ENCODE data around the gene ERAL1. TPM values are rescaled to one million over a fixed set of nuclear protein-coding genes. Genes with fewer than 3 reads are reported as not detected.
A peak's percentile ranks its signal among the peaks of the same experiment; 100 is the strongest.

The ERAL1 gene
- total and polyA plus RNA-seq, 2 experiments from 2014 or later = 77.1 to 121 TPM

DNA sequence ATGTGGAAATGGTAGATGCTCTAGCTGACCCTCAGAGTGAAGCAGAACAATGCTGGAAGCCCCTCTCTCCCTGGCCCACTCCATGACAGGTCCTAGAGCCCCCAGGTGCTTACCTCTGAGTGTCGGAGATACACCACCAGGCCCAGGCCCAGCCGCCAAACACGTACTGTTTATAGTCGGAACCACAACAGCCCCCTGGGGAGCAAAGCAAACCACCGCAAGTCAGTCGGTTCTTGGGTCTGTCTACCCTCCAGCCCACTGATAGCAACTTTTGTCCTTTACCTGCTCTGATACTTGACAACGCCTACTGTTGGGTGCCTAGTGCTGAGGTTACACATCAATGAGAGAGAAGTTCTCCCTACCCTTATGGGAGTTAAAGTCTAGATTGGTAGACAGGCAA is 34.0 kb downstream of the ERAL1 start (continued):
- TF ChIP-seq, protein P1, sequence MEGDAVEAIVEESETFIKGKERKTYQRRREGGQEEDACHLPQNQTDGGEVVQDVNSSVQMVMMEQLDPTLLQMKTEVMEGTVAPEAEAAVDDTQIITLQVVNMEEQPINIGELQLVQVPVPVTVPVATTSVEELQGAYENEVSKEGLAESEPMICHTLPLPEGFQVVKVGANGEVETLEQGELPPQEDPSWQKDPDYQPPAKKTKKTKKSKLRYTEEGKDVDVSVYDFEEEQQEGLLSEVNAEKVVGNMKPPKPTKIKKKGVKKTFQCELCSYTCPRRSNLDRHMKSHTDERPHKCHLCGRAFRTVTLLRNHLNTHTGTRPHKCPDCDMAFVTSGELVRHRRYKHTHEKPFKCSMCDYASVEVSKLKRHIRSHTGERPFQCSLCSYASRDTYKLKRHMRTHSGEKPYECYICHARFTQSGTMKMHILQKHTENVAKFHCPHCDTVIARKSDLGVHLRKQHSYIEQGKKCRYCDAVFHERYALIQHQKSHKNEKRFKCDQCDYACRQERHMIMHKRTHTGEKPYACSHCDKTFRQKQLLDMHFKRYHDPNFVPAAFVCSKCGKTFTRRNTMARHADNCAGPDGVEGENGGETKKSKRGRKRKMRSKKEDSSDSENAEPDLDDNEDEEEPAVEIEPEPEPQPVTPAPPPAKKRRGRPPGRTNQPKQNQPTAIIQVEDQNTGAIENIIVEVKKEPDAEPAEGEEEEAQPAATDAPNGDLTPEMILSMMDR (conservative IDR thresholded peaks at IDR 0.05; ENCODE audit: low read depth in 2 of 2) = no peak
- TF ChIP-seq EZH2 (IDR thresholded peaks at IDR 0.05; ENCODE audit: low read depth, unreplicated experiment) (no peak), EZH2phosphoT487 (IDR thresholded peaks at IDR 0.05; ENCODE audit: unreplicated experiment) (no peak), POLR2AphosphoS5 (IDR thresholded peaks at IDR 0.05; ENCODE audit: low read depth) (no peak)

DNA sequence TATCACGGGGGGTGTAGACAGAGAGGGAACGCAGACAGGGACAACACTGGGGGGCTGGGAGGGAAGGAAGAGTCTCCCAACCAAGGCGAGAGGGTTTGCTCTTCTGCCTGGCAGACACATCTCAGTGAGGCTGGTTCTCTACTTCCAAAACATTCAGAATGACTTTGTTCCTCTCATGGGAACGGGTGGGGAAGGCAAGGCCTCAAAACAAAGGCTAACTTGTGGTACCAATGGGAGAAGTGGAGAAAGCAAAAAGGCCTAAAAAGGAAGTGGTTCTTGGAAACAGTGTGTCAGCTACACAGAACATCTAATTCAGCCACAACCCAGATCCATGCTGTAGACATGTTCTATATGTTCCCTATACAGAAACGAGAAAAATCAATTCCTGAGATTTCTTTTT is 35.2 kb downstream of the ERAL1 start:
- Histone ChIP-seq H3K27ac (ENCODE audit: low read depth) (0 out of 2 replicates have a peak overlapping the region, but pooled peaks have one; percentile 50), H3K4me2 (no peak overlapping the region), H3K9me2 (ENCODE audit: insufficient read depth) (no peaks in the 10 kb centered on the region), H3K27me3 (ENCODE audit: insufficient read depth) (no peaks in the 10 kb centered on the region), H4K20me1 (replicated peaks; ENCODE audit: insufficient read depth) (no peaks in the 10 kb centered on the region; the same call in 1 of the 2 replicates), H3K4me3 (no peak overlapping the region), H3K79me2 (replicated peaks; ENCODE audit: insufficient read depth) (peaks cover 15% of the 10 kb centered on the region), H3F3A (replicated peaks; ENCODE audit: low read depth) (0 out of 2 replicates have a peak, but pooled peaks cover 3% of the 10 kb centered on the region), H3K4me1 (ENCODE audit: insufficient read depth) (peaks cover 7% of the 10 kb centered on the region), H3K36me3 (ENCODE audit: insufficient read depth) (no peaks in the 10 kb centered on the region), H2AFZ (no peak overlapping the region)
- DNase-seq (ENCODE audit: low spot score) (no peak), ATAC-seq (no peak)
- Mint-ChIP-seq H3K27me3 (ENCODE audit: insufficient read depth, low read depth, poor library complexity) (peaks cover 18% of the 10 kb centered on the region), H3K9me3 (no peaks in the 10 kb centered on the region), H3K36me3 (ENCODE audit: low read depth) (peaks cover 33% of the 10 kb centered on the region), H3K4me3 (no peak overlapping the region), H3K4me1 (peaks cover 17% of the 10 kb centered on the region), H3K27ac (no peak overlapping the region)
- TF ChIP-seq, protein P2, sequence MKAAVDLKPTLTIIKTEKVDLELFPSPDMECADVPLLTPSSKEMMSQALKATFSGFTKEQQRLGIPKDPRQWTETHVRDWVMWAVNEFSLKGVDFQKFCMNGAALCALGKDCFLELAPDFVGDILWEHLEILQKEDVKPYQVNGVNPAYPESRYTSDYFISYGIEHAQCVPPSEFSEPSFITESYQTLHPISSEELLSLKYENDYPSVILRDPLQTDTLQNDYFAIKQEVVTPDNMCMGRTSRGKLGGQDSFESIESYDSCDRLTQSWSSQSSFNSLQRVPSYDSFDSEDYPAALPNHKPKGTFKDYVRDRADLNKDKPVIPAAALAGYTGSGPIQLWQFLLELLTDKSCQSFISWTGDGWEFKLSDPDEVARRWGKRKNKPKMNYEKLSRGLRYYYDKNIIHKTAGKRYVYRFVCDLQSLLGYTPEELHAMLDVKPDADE (IDR thresholded peaks at IDR 0.05) = no peak
- no peak for TF ChIP-seq EZH2phosphoT487 (IDR thresholded peaks at IDR 0.05; ENCODE audit: unreplicated experiment)
- no peak for TF ChIP-seq JUNB (IDR thresholded peaks at IDR 0.05; ENCODE audit: unreplicated experiment)

DNA sequence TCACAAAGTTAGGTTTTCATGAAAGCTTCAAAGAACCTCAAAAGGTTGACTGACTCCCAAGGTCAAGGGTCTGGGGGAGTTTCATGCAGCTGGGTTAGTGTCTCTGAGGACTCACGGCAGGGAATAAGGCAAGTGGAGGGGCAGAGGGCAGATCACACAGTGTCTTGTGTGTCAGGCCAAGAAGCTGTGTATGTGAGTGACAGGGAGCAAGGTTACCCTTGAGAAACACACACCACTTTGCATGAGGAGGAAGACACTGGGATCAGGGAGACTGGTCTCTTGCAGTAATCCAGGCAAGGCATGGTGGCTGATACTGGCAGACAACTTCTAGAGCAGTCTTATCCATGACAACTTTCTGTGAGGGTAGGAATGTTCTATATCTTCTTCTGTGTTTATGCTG is 36.4 kb downstream of the ERAL1 start:
- H3K27ac ChIP-seq (ENCODE audit: low read depth) = no peak overlapping the region
- H3K27ac Mint-ChIP-seq = no peak overlapping the region
- ATAC-seq = no peak
- no peaks in the 10 kb centered on the region for H3K36me3 ChIP-seq (ENCODE audit: insufficient read depth)
- H3K4me1 Mint-ChIP-seq = peaks cover 27% of the 10 kb centered on the region
- peaks cover 15% of the 10 kb centered on the region for H3K27me3 Mint-ChIP-seq (ENCODE audit: insufficient read depth, low read depth, poor library complexity)
- no peak overlapping the region for H2AFZ ChIP-seq
- DNase-seq (ENCODE audit: low spot score) = no peak
- peaks cover 9% of the 10 kb centered on the region; the same call in 1 of the 2 replicates for H4K20me1 ChIP-seq (replicated peaks; ENCODE audit: insufficient read depth)
- H3K9me3 Mint-ChIP-seq = no peaks in the 10 kb centered on the region
- no peak overlapping the region for H3K4me3 Mint-ChIP-seq
- peaks cover 13% of the 10 kb centered on the region for H3K4me1 ChIP-seq (ENCODE audit: insufficient read depth)
- no peak overlapping the region for H3K4me3 ChIP-seq
- H3K4me2 ChIP-seq = no peak overlapping the region
- H3K79me2 ChIP-seq (replicated peaks; ENCODE audit: insufficient read depth) = peaks cover 27% of the 10 kb centered on the region
- no peaks in the 10 kb centered on the region for H3K9me2 ChIP-seq (ENCODE audit: insufficient read depth)
- no peaks in the 10 kb centered on the region for H3K27me3 ChIP-seq (ENCODE audit: insufficient read depth)
- peaks cover 12% of the 10 kb centered on the region; the same call in 1 of the 2 replicates for H3F3A ChIP-seq (replicated peaks; ENCODE audit: low read depth)
- peaks cover 31% of the 10 kb centered on the region for H3K36me3 Mint-ChIP-seq (ENCODE audit: low read depth)
- TF ChIP-seq ZNF114 (CRISPR knock-in tag; IDR thresholded peaks at IDR 0.05) (no peak), EZH2phosphoT487 (IDR thresholded peaks at IDR 0.05; ENCODE audit: unreplicated experiment) (no peak)
- TF ChIP-seq, protein P3, sequence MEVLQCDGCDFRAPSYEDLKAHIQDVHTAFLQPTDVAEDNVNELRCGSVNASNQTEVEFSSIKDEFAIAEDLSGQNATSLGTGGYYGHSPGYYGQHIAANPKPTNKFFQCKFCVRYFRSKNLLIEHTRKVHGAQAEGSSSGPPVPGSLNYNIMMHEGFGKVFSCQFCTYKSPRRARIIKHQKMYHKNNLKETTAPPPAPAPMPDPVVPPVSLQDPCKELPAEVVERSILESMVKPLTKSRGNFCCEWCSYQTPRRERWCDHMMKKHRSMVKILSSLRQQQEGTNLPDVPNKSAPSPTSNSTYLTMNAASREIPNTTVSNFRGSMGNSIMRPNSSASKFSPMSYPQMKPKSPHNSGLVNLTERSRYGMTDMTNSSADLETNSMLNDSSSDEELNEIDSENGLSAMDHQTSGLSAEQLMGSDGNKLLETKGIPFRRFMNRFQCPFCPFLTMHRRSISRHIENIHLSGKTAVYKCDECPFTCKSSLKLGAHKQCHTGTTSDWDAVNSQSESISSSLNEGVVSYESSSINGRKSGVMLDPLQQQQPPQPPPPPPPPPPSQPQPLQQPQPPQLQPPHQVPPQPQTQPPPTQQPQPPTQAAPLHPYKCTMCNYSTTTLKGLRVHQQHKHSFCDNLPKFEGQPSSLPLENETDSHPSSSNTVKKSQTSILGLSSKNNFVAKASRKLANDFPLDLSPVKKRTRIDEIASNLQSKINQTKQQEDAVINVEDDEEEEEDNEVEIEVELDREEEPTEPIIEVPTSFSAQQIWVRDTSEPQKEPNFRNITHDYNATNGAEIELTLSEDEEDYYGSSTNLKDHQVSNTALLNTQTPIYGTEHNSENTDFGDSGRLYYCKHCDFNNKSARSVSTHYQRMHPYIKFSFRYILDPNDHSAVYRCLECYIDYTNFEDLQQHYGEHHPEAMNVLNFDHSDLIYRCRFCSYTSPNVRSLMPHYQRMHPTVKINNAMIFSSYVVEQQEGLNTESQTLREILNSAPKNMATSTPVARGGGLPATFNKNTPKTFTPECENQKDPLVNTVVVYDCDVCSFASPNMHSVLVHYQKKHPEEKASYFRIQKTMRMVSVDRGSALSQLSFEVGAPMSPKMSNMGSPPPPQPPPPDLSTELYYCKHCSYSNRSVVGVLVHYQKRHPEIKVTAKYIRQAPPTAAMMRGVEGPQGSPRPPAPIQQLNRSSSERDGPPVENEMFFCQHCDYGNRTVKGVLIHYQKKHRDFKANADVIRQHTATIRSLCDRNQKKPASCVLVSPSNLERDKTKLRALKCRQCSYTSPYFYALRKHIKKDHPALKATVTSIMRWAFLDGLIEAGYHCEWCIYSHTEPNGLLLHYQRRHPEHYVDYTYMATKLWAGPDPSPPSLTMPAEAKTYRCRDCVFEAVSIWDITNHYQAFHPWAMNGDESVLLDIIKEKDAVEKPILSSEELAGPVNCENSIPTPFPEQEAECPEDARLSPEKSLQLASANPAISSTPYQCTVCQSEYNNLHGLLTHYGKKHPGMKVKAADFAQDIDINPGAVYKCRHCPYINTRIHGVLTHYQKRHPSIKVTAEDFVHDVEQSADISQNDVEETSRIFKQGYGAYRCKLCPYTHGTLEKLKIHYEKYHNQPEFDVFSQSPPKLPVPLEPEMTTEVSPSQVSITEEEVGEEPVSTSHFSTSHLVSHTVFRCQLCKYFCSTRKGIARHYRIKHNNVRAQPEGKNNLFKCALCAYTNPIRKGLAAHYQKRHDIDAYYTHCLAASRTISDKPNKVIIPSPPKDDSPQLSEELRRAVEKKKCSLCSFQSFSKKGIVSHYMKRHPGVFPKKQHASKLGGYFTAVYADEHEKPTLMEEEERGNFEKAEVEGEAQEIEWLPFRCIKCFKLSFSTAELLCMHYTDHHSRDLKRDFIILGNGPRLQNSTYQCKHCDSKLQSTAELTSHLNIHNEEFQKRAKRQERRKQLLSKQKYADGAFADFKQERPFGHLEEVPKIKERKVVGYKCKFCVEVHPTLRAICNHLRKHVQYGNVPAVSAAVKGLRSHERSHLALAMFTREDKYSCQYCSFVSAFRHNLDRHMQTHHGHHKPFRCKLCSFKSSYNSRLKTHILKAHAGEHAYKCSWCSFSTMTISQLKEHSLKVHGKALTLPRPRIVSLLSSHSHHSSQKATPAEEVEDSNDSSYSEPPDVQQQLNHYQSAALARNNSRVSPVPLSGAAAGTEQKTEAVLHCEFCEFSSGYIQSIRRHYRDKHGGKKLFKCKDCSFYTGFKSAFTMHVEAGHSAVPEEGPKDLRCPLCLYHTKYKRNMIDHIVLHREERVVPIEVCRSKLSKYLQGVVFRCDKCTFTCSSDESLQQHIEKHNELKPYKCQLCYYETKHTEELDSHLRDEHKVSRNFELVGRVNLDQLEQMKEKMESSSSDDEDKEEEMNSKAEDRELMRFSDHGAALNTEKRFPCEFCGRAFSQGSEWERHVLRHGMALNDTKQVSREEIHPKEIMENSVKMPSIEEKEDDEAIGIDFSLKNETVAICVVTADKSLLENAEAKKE (CRISPR knock-in tag; IDR thresholded peaks at IDR 0.05) = no peak
- TF ChIP-seq, protein P2 (IDR thresholded peaks at IDR 0.05) = no peak

All from GM23338 (cell line).